ENCODE data around the gene ANO7. TPM values are rescaled to one million over a fixed set of nuclear protein-coding genes. Genes with fewer than 3 reads are reported as not detected.

ANO7 gene
- total RNA-seq, 1 donor from 2014 or later: 0.16 TPM

DNA sequence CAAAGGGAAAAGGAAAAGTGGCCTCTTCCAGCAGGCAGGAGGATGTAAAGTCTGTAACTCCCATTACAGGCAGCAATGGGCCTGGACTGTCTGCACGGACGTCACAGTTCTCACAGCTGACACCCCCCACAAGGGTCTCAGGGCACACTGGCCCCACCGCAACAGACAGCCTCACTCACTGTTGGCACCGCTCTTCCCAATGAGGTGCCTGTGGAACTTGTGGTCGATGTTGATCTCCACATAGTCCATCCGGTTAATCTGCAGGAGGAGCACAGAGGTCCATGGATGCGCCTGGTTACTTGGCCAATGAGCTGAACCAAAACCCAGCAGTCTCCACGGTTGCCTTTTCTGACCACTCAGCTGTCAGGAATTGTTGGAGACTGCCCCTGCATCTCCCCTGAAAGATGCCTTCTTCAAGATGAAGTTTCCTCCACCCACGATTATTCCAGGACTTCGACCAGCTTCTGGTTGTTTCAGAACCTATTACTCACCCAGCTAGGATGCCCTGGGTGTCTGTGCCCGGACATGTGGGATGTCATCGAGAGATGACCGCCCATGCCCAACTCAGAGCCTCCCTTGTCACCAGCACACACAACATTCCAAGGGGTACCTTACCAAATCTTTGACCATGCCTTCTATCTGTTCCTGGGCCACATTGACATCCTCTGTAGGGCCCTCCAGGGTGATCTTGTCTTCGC, 64.5 kb downstream of the ANO7 start:
- no peak for DNase-seq

DNA sequence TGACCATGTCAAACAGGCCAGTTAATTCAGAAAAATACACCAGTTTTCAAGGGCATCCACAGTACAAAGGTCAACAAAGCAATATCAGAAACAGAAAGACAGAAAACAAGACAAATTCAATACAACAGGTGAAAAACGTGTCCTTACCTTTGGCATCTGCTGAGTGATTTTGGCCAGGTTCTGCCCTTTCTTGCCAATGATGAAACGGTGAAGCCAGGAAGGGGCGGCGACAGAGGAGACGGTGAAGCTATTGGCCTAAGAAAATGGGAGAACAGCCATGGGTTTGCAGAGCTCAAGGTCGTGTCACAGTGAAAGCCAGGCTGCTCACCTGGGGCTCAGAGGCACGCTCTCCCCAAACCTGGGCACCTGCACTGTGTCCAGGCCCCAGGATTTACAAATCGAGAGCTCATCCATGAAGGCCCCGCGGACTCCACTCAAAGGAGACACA, 66.5 kb downstream of the ANO7 start:
- DNase-seq: no peak

DNA sequence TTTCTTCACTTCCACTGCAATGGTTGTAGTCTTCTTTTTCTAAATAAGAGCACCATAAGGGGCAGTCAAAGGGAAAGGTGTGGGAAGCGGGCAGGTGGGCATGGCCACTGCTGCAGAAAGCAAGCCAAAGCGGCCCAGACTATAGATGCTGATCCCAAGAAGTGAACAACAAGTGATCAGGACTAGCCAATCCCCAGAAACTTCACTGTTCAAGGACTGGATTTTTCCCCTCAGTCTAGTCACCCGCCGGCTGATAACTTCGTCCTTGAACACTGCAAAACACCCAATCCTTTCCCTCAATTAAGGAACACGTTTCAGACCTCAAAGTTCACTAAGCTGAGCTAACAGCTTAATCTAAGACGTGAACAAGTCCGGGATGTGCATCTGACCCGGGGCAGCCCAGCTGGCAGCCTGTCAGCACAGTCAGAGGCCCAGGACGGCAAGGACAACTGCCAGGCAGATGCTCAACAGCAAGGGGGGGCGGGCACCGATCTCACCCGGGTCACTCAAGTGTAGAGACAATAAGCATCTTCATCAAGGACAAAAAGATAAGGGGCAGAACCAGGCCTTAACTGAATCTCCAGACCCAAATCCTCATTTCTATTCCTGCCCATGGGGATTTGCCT, 67.2 kb downstream of the ANO7 start:
- DNase-seq: no peak

DNA sequence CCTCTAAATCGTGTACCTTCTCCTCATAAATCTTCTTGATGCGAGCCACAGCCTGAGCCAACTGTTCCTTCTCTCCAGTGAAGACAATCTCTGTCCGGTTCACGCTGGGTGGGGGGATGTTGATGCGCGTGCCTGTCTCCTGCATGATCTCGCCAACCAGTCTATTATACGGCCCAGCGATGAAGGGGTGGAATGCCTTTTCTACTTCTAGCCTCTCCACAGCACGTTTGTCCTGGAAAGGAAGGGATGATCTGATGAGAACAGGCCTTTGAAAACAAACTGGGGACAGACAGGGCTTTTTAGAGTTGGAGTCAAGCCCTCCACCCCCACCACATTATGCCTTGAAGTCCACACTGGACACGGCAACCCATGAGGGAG, 67.7 kb downstream of the ANO7 start:
- DNase-seq: no peak

DNA sequence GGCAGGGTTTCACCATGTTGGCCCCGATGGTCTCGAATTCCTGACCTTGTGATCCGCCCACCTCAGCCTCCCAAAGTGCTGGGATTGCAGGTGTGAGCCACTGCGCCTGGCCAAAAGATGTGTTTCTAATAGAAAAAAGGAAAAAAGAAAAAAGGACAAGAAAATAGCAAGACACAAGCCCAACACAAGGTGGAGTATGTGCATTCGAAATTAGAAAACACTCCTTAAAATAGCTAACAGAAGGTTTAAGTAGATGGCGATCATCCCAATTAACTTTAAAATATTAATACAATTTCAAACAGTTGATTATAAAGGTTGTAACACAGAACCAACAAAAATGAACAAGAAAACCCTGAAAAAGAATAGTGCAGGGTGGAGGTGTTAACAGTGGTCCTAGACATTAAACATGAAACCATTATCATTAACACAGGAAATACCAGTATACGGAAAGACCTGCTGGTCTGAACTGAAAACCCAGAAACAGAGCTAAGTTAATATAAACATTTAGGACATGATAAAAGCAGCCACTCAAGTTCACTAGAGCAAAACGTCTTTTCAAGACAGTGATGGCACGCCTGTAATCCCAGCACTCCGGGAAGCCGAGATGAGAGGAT, 69.0 kb downstream of the ANO7 start:
- no peak for DNase-seq

DNA sequence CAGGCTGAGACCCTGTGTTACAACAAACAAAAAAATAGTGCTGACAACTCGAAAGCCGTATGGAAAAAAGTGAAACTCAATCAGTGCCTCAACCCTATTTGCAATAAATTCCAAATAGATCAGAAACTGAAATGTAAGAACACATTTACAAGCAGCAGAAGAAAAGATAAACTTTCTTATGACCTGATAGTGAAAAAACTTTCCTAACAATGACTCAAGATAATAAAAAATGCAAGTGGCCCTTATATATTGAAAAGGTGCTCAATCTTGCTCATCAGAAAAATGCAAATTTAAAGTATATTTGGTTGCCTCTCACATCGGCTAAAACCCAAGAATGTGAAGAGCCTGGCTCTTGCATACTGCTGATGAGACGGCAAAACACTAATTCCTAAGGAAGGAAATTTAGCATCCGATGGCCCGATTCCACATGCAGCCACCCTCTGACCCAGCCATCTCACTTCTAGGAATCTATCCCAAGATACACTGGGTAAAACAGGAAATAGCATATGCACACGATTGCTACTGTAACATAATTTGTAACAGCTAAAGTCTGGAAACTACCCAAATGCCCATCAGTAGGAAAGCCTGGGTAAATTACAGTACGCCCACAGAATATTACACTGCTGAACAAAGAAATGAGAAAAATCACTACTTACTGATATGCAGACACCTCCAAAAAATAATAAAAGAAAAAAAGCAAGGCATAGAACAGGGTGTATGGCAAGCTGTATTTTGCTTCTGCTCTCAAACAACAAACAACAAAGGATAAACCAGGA, 70.2 kb downstream of the ANO7 start:
- DNase-seq: no peak

DNA sequence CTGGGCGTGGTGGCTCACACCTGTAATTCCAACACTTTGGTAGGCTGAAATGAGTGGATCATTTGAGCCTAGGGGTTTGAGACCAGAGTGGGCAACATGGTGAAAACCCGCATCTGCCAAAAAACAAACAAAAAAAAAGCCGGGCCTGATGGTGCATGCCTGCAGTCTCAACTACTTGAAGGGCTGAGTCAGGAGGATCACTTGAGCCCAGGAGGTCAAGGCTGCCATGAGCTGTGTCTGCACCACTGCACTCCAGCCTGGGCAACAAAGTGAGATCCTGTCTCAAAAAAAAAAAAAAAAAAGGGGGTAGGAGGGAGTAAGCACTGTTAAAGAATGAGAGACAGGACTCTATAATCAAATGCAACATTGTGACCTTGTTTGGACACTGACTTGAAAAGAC, 72.4 kb downstream of the ANO7 start:
- DNase-seq: no peak

DNA sequence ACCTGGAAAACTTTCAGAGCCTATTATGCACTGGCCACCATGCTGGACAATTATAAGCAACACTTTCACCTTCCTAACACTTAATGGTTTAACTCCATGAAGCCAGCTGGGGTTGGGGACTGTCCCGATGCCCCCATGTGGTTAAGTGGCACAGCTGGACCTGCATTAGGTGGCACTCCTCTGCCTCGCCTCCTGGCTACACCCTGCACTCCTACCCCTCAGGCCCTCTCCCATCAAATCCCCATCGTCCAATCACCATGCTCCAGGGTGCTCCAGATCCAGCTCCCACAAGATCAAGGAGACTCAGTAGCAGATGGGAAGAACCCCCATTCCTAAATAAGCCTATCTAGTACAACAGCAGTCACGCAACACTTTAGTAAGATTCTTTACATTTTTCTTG, 73.2 kb downstream of the ANO7 start:
- DNase-seq: no peak

DNA sequence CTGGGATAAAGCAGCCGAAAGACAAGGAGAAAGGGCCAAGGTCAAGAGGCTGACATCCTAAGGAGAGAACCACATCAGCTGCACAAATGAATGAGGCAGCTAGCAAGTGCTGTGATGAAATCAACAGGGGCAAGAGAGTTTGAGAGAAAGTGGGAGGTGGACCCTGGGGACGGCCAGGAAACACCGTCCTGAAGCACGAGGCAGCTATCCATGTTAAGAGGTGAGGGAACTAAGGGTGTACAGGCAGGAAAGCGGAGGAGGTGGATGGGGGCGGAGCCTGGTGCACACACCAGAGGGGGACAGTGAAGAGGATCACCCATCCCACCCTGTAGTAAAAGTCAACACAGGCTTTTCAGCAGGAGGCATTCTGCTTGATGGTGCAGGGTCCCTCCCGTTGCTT, 74.6 kb downstream of the ANO7 start:
- no peak for DNase-seq

DNA sequence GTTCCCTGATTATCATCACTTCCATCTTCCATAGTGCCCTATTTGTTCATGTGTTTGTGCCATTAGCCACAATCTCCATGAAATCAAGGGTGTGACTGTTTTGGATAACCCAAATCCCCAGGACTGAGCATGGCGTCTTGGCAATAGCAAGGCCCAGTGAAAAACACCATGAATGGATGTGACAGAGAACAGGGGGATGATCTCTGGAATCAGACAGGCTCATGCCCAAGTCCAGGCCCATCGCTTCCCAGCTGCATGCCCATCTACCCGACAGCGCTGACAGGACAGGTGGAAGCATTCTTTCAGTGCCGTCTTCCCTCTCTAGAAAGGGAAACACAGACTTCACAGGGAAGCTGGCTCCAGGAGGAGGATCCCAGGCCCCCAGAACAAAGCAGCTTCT, 77.0 kb downstream of the ANO7 start:
- no peak for DNase-seq

DNA sequence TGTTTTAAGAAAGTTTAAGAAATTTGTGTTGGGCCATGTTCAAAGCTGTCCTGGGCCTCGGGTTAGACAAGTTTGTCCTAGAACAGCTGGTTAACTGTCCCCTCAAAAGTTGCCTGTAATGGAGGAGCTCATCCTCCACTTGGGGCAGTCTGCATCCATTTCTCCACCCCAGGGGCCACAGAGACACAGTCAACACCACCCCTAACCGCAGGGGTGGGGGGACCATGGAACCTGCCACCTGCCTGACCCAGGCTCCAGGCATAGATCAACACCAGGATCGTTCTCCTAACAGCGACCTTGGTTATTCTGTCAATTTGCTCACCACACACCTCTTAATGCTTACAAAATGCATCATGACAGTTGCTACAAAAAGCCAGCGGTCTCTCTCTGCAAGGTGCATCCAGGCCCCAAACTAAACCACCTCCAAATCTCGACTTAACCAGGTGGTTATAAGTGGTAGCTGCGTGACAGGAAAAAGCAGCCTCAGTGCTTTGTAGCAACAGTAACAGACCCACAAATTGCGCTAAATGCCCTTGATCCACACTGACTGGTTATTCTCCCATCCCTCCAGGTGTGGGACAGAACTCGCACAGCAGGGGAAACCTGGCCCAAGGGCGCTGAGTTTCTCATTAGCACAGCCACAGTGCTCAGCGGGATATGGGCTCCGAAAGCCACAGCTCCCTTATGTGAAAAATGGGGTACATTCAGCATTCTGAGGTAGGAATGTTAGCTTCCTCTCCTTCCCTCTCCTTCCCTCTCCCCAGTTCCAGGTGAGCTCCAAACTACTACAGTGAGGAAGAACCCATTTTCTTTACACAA, 79.0 kb downstream of the ANO7 start:
- DNase-seq: no peak

DNA sequence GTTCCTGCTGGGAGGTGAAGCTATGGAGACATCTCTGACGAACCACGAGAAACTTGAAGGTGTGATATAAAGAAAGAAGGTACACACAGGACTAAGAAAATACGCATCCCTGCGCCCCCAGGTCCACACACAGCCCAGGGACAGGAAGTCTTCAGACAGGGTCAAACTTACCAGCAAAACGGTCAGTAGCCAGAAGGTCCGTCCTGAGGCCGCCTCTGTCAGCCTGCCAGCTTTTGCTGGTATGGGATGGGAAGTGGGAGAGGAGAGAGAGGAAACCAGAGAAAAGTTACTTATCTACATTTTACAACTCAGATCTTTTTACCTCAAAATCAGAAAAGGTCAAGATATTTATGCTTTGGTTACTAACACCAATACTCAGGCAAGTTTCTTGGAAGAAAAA, 79.8 kb downstream of the ANO7 start:
- no peak for DNase-seq

DNA sequence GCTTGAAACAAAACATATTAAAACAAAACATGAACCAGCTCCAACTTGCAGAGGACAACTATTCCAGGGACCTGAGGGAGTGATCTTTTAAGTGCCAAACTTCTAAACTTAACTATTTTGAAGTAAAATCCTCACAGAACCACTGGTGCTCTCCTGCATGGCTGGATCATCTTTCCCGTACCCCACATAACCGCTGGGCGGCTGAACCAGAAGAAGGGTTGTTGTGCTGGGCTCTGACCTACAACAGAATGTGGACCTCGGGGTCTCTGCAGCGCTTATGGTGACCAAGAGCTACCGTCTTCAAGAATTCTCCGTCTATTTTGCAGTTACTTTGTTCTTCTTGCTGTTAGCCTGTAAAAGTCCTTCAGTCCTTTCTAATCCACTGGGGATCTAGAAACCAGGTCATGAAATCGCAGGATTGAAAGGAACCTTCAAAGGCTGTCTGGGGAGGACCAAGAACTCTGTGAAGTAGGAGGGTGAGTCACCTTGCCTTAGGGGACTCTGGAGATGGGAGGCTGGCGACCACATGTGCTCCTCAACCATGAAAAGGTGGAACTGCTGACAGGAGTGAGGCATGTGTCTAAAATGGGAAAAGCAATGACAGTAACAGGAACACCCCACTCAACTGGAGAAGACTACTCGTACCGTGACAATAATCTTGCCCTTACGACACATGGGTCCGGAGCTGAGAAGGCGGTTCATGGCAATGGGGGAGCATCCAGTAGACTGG, 80.4 kb downstream of the ANO7 start:
- no peak for DNase-seq

DNA sequence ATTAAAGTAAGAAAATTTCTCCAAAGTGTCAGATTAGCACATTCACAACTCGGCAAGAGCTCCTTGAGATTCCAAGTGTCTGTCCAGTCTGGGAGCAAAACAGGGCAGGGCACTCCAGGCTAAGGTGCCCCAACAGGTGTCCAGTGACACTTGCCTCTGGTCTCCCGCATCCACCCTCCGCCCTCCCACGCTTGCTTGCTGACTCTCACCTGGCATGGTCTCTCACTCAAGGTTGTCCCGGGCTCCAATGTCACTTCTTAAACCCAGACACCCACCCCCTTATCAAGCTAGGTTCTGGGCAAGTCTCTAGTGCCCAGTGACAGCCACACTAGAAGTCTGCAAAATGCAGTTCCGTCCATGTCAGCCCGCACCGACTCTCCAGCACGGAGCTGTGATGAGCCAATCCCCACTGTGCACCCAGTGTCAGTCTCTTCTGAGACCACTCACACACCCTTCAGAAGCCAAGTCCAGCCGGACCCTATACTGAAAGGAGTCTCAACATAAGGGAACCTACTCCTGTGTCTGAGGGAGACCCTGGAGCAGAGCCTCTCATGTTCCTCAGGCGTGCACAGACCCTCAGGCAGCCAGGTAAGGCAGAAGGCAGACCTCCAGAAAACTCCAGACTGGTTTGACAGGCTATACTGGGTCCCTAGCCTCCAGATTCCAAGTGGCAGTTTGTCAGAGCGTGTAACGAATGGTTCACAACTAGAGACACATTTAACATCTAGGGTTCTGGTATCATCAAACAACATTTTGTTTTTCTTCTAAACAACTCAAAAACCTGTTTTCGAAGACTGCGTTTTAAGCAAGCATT, 81.4 kb downstream of the ANO7 start:
- DNase-seq: no peak

DNA sequence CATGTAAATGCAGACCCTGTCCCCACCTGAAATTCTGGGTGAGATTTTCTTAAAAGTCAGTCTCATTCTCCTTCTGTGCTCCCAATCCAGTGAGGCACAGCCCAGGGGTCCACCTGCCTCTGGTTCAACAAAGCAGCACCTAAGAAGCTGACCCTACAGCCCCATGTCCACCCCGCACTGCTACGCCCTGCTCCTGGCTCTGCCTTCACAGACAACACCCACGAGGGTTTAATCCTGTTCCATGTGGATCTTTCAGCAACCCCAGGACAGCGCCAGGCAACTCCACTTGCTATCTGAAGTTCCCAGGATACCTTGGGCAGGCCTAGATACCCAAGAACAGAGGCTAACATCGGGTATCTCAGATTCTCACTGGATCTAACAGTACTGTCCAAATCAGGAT, 82.1 kb downstream of the ANO7 start:
- DNase-seq: no peak

DNA sequence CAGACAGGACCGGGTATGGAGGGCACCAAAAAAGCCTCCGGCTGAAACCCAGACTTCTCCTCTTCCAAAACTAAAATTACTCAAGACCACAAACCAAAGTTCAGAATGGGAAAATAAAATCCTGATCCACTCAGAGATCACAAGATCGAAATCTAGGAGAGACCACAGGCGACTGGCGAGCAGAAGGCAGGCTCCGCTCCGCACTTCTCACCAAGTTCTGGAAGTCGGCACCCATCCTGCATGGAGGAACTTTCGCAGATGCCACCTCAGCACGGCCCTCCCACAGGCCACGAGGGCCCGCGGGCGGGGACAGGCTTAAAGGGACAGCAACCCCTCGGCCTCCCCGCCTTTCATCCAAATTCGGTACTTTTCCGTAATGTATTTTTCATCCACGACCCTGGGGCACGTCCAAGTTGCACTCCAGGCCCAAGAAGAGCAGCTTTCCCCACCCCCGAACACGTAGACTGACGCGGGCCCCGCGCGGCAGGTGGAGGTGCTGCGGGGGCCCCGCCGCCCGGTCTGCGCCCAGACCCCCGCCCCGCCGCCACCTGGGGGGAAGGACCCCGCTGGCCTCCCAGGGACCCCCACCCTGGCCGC, 83.3 kb downstream of the ANO7 start:
- peak; percentile 66 for DNase-seq

DNA sequence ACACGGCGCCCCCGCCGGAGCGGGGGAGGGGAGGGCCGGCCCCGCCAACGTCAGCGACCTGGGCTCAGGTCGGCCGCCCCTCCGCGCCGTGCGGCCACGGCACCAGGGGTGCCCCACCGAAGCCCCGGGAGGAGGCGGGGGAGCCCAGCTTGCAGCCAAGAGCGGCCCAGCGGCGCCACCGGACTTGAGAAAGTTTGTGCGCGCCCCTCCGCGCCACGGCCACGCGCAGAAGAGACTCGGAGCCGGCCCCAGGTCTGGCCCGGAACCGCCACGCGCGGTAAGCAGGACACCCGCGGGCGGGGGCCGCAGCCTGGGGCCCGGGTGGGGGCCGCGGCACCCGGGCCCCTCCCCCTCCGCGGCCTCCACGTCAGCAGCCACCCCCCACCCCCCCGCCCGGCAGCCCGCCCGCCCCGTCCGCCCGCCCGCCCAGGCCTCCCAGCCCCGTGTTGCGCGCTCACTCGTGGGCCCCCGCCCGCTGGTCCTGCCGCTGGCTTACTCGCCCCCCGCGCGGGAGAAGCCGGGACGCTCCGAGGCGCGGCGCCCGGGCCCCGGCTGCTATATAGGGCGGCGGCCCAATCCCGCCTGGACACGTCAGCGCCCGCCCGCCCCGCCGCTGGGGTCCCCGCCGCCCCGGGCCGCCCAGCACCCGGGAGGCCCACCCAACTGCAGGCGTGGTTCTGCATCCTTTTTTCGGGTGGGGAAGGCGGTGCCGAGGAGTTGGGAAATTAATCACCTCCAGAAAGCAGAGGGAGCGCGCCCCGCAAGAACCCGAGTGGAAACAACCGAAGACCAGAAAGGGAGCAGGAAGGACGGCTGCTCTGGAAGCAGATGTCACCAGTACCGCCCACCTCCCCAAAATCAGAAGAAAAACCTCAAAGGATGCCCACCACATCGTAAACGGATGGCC, 84.1 kb downstream of the ANO7 start:
- DNase-seq: no peak

DNA sequence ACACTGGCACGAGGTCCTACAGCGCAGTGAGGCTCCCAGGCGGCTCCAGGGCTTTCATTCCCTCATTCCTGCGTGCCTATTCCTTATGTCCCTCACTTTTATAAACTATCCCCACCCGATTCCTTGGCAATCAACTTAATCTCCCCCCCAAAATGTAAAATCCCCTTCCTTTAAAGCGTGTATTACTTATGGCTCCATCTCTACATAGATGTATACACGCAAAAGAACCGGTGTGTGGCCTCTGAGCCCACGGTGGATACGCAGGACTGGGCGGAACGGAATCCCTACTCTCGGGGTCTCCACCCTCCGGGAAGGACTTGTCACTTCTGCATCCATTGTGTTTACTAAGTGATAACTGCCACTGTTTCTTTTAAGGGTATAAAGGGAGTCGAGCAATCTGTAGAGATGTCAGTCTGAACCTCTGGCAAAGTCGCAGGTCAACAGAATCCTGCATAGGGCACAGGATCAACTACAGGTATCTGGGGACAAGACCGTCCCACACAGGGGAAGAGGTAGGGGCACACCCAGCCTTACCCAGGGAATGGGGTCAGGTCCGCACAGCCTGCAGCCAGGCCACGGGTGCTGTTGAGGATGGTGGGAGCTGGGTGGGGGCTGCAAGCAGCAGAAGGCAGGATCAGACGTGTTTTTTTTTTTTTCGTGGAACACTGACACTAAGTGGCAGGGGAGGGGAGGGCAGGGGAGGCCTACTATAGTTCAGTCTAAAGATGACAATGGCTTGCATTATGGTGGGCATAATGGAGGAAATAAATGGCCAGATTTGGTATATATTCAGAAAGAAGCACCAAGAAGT, 84.9 kb downstream of the ANO7 start:
- no peak for DNase-seq
